ENCODE results near the gene LSM12.
"Not testable (repeated sequence)": the region's sequence is repeated elsewhere in the genome, so short reads cannot be mapped to it uniquely, and the experiment has no call there.

The LSM12 gene

GRCh38 chr17:44076716-44077594 is 10.5 kb upstream of the LSM12 start:
- no peak for DNase-seq

GRCh38 chr17:44075598-44076293 is 9.3 kb upstream of the LSM12 start:
- no peak for DNase-seq

GRCh38 chr17:44074911-44075285 is 8.4 kb upstream of the LSM12 start:
- DNase-seq = no peak

DNA sequence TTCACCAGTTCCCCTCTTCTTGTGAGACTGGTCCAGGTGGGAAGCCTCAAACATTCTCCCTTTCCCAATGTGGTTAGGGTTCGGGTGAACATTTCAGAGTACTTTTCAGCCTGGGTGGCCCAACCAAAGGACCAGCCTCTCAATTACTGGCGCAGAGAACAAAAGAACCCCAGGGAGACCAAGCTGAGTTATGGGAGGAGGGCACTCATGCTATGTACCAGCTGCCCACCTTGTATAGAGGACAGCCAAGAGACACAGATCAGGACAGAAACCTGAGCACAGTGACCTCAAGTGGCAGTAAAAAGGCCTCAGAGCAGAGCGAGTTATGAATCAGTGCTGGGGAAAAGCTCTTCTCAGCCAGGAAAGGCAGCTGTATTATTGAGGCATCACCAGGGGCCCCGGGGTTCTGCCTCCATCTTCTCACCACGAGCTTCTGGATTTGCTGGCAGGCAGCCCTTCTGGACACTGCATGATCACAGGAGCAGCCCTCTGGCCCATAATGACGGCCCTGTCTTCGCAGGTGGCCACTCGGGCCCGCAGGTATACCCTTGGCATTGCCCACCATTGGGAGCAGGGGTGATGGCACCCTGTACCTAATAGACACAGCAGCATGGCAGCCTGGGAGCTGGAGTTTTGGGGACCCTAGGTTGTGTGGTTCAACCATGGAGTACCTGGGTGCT is 7.9 kb upstream of the LSM12 start:
- DNase-seq = no peak

DNA sequence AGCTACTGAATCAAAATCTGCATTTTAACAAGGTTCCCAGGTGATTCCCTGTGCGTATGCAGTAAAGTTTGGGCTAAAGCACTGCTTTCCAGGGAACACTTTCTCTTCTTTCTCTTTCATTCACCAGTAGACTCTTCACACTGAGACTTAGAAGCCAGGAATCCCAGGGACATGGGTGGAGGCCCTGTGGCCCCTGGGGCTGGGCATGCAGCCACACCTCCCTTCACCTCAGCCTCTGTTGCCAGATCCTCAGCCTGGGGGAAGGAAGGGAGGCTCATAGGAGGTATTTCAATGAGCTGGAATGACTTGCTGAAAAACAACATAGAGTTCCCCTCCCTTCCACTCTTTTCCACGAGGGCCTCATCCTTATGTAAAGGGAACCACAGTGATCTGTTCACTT is 5.3 kb upstream of the LSM12 start:
- DNase-seq = no peak

DNA sequence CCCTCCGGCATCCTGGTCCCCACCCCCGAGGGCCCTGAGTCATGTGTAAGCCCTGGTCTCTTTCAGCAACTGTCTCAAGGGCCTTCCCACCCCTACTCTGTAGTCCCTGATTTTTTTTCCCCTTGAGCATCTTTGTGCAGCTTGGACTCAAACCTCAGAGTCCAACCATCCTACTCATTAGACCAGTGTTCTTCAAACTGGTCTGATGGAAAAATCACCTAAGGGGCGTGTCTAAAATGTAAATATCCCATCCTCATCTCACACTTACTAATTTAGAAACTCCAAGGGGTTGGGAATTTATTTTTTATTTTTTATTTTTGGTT is 4.7 kb upstream of the LSM12 start:
- DNase-seq = no peak

DNA sequence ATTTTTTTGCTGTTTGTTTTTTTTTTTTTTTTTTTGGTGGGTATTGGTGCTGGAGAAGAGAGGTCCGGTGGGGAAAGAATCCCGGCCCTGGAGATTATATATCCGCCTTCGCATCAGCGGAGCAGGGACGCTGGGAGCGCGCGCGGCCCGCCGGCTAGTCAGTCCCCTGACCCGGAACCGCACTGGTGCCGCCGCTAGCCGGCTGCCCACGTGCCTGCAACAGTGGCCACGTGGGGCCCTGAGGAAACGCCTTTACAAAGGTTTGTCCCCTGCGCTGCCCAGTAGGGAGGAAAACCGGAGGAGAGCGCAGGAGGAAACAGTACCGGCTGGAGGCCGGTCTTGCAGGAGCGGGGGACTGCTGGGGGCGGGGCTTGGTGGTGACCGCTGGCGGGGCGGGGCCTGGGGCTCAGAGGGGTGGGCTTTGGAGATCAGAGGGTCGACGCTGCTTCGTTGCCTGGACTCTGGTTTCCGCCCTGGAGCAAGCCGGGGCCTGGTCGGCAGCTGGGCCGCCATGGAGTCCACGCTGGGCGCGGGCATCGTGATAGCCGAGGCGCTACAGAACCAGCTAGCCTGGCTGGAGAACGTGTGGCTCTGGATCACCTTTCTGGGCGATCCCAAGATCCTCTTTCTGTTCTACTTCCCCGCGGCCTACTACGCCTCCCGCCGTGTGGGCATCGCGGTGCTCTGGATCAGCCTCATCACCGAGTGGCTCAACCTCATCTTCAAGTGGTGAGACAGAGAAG is 4.2 kb upstream of the LSM12 start, which contains the start of gene G6PC3:
Gene G6PC3, plus strand, starts transcription at position 281 of the 743 bp plus-strand sequence. Its CDS starts 231 bp downstream, at position 512.
- peak; percentile 89 for DNase-seq

DNA sequence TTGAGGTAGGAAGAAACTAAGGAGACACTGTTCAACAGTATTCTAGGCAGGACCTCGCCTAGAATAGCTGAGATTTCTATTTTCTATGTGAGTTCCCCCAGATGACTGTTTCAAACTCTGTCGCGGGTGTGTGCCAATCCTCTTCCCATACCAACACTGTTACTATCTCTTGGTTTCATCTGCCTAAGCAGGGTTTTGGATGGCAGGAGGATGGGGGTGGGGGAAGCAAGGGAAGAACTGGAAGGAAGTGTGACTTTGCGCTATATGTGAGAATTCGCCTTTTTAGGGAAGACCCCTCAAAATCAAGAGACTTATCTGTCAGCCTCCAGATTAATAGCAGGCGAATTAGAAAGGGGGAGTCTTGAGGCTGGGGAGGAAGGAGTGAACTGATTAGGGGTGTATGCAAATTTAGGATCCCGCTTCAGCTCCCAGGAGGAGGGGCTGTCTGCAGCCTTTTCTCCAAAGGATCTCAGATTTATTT is 3.5 kb upstream of the LSM12 start:
- DNase-seq = no peak

DNA sequence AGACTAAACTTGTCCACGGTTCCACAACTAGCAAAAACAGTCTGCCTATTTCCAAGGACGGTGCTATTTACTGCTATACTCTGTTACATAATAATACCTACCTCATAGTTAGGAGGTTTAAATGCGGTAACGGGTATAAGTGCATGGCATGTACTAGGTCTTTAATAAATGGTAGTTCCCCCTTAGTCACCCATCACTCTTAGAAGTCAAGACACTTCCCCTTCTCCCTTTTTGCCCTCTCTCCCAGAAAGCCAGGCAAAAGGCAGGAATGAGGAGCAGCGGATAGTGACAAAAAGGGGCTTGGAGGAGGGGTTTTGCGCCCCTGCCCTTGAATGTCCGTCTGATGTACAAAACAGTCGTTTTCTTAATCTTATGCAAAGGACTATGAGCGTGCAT is 1.1 kb upstream of the LSM12 start:
- no peak for DNase-seq

- DNase-seq = peak; percentile 22
Observed at GRCh38 chr17:44065668-44066203, 735 bp downstream of the LSM12 start.

DNA sequence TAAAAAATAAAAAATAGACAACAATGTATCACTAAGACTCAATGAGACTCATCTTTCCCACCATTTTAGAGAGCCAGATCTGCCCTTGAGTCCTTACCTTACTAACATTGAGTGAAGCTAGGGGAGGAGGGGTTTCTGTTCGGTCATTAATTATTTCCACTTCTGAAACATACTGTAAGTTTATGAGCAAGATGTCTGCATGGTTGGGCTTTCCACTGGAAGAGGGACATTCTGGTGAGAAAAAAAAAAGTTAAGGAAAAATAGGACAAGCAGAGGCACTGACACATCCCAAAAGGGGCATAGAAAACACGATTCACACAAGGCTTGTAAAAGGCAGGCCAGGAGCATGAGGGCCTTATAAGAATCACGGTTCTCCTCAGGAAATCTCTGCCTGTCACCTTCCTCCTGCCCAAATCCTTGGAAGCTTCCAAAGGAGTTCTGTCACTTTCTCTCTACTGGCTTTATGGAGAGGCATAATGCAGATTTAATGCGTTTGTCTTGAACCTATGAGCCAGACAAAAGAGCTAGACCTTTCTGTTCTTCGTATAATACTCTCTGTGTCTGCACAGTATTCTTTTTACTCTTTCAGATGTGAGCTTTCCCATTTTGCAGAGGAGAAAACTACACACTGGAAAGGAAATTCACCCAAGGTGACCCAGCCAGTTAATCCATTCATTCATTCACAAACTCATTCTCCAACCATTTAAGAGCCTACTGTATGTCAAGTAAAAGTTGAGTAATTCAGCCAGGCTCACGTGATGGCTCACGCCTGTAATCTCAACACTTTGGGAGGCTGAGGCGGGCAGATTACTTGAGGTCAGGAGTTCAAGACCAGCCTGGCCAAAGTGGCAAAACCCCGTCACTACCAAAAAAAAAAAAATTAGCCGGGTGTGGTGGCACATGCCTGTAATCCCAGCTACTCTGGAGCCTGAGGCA is 2.5 kb downstream of the LSM12 start:
- no peak for DNase-seq

GRCh38 chr17:44062871-44063270 is 3.6 kb downstream of the LSM12 start:
- no peak for DNase-seq

DNA sequence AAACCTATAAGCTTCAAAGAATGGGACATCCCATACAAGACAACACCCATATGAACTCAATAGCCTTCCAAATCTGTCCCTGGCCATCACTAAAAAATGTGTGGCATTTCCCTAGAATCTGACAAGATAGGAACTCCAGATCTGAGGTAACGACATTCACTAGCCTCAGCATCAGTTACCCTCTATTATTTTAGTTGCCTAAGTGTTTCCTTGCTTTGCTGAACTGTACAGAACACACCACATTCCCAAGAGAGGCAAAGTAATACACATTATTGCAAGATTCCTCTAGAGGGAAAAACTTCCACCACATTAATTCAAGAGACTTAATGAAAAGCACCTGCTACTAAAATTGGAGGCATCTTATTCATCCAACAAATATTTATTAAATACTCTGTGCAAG is 5.0 kb downstream of the LSM12 start:
- DNase-seq = no peak

DNA sequence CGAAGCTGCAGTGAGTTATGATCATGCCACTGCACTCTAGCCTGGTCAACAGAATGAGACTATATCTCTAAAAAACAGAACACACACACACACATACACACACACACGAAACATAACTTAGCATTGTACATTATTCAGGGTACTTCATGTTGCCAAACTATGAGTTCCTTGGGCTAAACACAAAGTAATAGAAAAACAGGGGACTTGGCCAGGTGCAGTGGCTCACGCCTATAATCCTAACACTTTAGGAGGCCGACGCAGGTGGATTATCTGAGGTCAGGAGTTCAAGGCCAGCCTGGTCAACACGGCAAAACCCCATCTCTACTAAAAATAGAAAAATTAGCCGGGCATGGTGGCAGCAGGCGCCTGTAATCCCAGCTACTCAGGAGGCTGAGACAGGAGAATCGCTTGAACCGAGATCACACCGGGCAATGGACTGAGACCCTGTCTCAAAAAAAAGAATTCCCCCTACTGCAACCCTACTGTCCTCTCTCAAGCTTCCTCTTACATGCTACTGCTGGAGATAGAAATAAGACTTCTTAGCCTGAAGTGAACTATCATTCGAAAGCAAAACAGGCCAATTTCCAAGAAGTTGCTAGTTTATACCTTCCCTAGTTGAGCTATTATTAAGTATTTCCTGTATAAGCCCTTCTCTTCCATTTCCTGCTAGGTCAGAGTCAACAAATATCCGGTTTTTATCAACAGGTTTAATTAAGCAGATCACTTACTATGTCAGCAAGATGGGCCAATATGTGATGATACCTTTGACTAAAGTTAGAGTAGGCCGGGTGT is 7.2 kb downstream of the LSM12 start:
- no peak for DNase-seq

GRCh38 chr17:44053125-44053872 is 13.2 kb downstream of the LSM12 start:
- no peak for DNase-seq

- DNase-seq = no peak
Observed at GRCh38 chr17:44049294-44050060, 17.0 kb downstream of the LSM12 start.

DNA sequence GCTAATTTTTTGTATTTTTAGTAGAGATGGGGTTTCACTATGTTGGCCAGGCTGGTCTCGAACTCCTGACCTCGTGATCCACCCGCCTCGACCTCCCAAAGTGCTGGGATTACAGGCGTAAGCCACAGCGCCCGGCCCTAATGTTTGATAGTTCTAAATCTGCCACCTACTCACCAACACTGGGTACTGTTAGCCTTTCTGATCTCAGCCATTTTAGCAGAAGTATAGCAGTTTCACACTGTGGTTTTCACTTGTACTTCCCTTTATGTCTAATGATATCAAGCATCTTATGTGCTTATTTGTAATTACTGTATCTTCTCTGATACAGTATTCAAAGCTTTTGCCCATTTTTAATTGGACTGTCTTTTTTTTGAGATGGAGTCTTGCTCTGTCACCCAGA is 19.6 kb downstream of the LSM12 start:
- DNase-seq = not testable (repeated sequence)

DNA sequence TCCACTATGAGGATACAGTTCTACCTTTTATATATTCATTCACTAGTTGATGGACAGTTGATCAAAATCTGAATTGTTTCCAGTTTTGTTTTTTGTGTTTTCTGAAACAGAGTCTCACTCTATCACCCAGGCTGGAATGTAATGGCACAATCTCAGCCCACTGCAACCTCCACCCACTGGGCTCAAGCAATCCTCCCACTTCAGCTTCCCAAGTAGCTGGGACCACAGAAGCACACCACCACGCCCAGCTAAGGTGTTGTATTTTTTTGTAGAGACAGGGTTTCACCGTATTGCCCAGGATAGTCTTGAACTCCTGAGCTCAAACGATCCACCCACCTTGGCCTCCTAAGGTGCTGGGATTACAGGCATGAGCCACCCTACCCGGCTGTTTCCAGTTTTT is 21.0 kb downstream of the LSM12 start:
- DNase-seq = no peak

GRCh38 chr17:44044071-44044470 is 22.4 kb downstream of the LSM12 start:
- no peak for DNase-seq
